T-helper 2 cell treated with Interferon-gamma antibody and Interleukin-4, amounts not matched to agents 5 μg/mL and 100 μg/mL, for 36 hours (primary cell): ENCODE data around the gene TMEM221.

Source experiments
- DNase-seq: peaks from one replicate; pipeline ENCODE4 v3.0.0; 2021; ENCODE audit warnings: low spot score
- H3K27ac Mint-ChIP-seq: one replicate; pipeline ENCODE4 v1.8.0; 2021; ENCODE audit warnings: mild to moderate bottlenecking, mixed read lengths
- H3K27me3 Mint-ChIP-seq: one replicate; pipeline ENCODE4 v1.8.0; 2021; ENCODE audit warnings: low read depth, mixed read lengths
- H3K36me3 Mint-ChIP-seq: one replicate; pipeline ENCODE4 v1.8.0; 2021; ENCODE audit warnings: low read depth, mixed read lengths
- H3K4me1 Mint-ChIP-seq: one replicate; pipeline ENCODE4 v1.8.0; 2021; ENCODE audit warnings: low read depth, mixed read lengths
- H3K4me3 Mint-ChIP-seq: one replicate; pipeline ENCODE4 v1.8.0; 2022; ENCODE audit warnings: mild to moderate bottlenecking, moderate library complexity, mixed read lengths
- H3K9me3 Mint-ChIP-seq: one replicate; pipeline ENCODE4 v1.8.0; 2021; ENCODE audit warnings: mixed read lengths

Gene TMEM221

GRCh38 chr19:17441241-17442021, 7.0 kb downstream of the TMEM221 start:
- Mint-ChIP-seq H3K27ac (no peak overlapping the region), H3K4me1 (no peaks in the 10 kb centered on the region), H3K27me3 (no peaks in the 10 kb centered on the region), H3K4me3 (no peak overlapping the region), H3K9me3 (no peaks in the 10 kb centered on the region), H3K36me3 (no peaks in the 10 kb centered on the region)
- DNase-seq, result no peak

- H3K4me3 Mint-ChIP-seq, result no peak overlapping the region
- no peaks in the 10 kb centered on the region for H3K36me3 Mint-ChIP-seq
- H3K27me3 Mint-ChIP-seq, result no peaks in the 10 kb centered on the region
- DNase-seq, result no peak
- no peak overlapping the region for H3K27ac Mint-ChIP-seq
- no peaks in the 10 kb centered on the region for H3K9me3 Mint-ChIP-seq
- H3K4me1 Mint-ChIP-seq, result no peaks in the 10 kb centered on the region
Measured at GRCh38 chr19:17436874-17437267, 11.6 kb downstream of the TMEM221 start.

DNA sequence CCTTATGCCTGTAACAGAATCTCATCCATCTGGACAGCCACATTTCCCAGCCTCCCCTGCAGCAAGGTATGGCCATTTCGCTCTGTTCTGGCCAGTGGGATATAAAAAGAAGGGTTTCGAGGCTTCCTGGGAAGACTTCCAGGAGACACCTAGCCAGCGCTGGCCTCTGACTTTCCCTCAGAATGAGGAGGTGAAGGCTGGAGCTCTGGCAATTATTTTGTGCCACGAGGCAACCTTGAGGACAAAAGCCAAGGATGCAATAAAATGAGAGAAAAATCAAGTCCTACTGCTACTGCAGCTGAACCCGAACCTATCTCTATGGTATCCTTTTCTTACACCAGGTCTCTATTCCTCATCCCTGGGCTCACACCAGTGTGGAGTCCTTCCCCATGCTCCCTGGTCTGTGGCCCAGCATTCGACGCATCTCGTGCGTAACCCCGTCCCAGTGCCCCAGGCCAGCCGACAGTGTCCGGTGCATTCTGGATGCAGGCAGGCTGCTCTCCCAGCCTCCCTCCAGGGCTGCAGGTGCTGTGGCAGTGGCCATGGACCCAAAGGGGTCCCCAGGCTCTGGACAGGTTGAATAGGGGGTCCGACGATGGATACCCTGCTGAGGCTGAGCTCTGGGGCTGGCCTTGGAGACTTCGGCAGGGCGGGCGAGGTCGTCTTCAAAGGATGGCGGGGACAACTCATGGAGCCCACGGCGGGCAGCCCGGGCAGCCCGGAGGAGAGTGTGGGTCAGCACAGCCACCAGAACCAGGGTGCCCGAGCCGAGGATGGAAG, 12.2 kb downstream of the TMEM221 start:
- Mint-ChIP-seq H3K27ac (no peak overlapping the region), H3K4me3 (no peak overlapping the region), H3K4me1 (no peaks in the 10 kb centered on the region)

DNA sequence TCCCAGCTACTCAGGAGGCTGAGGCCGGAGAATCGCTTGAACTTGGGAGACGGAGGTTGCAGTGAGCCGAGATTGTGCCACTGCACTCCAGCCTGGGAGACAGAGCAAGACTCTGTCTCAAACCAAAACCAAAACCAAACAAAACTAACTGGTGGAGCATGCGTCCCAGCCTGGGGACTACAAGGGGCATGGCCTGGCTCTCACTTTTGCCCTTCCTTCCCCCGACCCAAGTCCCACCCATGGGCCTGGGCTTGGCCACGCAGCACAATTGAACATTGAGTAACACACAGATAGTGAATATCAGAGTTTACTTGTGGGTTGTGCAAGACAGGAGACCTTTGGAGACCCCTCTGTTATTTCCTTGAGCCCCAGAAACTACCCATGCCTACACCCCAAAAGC, 13.2 kb downstream of the TMEM221 start:
- DNase-seq, result no peak
- no peak overlapping the region for H3K27ac Mint-ChIP-seq
- no peaks in the 10 kb centered on the region for H3K4me1 Mint-ChIP-seq
- H3K4me3 Mint-ChIP-seq, result no peak overlapping the region
- no peaks in the 10 kb centered on the region for H3K9me3 Mint-ChIP-seq
- H3K27me3 Mint-ChIP-seq, result no peaks in the 10 kb centered on the region
- no peaks in the 10 kb centered on the region for H3K36me3 Mint-ChIP-seq

More for the DNA sequence above, 12.2 kb downstream of the TMEM221 start:
- no peaks in the 10 kb centered on the region for H3K9me3 Mint-ChIP-seq
- H3K36me3 Mint-ChIP-seq, result no peaks in the 10 kb centered on the region
- no peak for DNase-seq
- no peaks in the 10 kb centered on the region for H3K27me3 Mint-ChIP-seq

DNA sequence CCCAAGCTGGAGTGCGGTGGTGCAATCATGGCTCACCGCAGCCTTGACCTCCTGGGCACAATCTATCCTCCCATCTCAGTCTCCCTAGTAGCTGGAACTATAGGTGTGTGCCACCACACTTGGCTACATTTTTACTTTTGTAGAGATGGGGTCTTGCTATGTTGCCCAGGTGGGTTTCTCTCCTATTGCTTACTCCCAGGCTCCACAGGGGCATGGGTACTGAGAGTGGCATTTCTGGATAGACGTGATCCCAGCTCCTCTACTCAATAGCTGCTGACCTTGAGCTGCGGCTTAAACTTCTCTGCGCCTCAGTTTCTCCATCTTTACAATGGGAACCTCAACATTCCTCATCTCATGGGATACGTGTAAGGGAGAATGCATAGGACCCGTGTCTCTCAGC, 17.1 kb downstream of the TMEM221 start:
- H3K27ac Mint-ChIP-seq, result no peak overlapping the region
- no peaks in the 10 kb centered on the region for H3K9me3 Mint-ChIP-seq
- no peaks in the 10 kb centered on the region for H3K36me3 Mint-ChIP-seq
- H3K4me3 Mint-ChIP-seq, result no peak overlapping the region
- DNase-seq, result no peak
- no peaks in the 10 kb centered on the region for H3K27me3 Mint-ChIP-seq
- no peaks in the 10 kb centered on the region for H3K4me1 Mint-ChIP-seq

- Mint-ChIP-seq H3K27me3 (no peaks in the 10 kb centered on the region), H3K4me1 (no peaks in the 10 kb centered on the region), H3K4me3 (no peak overlapping the region), H3K27ac (no peak overlapping the region), H3K36me3 (no peaks in the 10 kb centered on the region), H3K9me3 (no peaks in the 10 kb centered on the region)
- DNase-seq, result no peak
Measured at GRCh38 chr19:17429641-17430113, 18.8 kb downstream of the TMEM221 start.

DNA sequence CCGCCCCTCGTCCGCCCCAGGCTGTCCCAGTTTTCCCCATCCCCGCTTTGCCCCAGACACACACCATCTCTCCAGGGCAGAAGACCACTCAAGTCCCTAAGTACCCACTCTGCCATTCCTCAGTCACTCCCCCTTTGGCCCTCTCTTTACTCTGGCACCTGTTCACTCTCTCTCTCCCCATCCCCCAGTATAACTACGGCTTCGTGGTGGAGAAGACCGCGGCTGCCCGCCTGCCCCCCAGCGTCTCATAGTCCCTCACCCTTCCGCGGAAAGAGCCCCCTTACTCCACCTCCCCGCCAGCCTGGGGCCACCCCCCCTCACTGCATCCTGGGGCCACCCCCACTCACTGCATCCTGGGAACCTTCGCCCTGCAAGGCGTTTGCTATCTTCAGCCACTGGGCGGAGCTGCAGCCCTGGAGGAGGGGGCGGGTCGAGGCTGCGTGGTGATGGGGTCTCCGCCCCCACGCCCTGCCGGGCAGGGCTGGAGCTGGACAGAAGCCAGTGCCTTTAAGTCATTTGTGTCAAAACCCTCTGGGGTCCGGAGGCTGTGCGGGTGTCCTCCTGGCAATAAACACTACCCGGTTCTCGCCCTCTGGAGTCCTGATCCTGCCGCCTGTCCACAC, 23.6 kb downstream of the TMEM221 start:
- H3K4me3 Mint-ChIP-seq, result no peak overlapping the region
- DNase-seq, result peak; percentile 20
- H3K9me3 Mint-ChIP-seq, result no peaks in the 10 kb centered on the region
- no peaks in the 10 kb centered on the region for H3K27me3 Mint-ChIP-seq
- no peak overlapping the region for H3K27ac Mint-ChIP-seq
- H3K36me3 Mint-ChIP-seq, result peaks cover 4% of the 10 kb centered on the region
- peaks cover 7% of the 10 kb centered on the region for H3K4me1 Mint-ChIP-seq

GRCh38 chr19:17423429-17424208, 24.8 kb downstream of the TMEM221 start:
- Mint-ChIP-seq H3K9me3 (no peaks in the 10 kb centered on the region), H3K36me3 (peaks cover 4% of the 10 kb centered on the region), H3K4me1 (peaks cover 13% of the 10 kb centered on the region), H3K27ac (no peak overlapping the region), H3K27me3 (no peaks in the 10 kb centered on the region), H3K4me3 (no peak overlapping the region)
- DNase-seq, result no peak

DNA sequence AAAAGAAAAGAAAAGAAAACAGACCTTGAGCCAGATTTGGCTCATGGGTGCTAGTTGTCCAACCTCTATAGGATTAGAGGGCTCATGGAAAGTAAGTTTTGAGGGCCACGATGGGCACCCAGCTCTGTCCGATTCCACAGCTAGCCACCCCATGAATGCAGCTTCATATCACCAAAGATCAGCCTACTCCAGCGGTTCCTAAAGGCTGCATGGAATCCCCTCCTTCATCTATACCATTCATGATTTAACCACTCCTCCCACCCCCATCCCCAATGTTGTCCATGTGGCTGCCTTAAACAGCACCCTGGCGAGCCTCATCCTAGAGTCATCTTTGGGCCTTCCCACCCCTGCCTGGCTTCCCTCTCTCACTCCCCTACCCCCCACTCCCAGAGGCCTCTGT, 26.5 kb downstream of the TMEM221 start:
- no peaks in the 10 kb centered on the region for H3K27me3 Mint-ChIP-seq
- DNase-seq, result no peak
- H3K9me3 Mint-ChIP-seq, result no peaks in the 10 kb centered on the region
- H3K4me1 Mint-ChIP-seq, result peaks cover 13% of the 10 kb centered on the region
- peaks cover 8% of the 10 kb centered on the region for H3K36me3 Mint-ChIP-seq
- H3K4me3 Mint-ChIP-seq, result no peak overlapping the region
- no peak overlapping the region for H3K27ac Mint-ChIP-seq

- DNase-seq, result peak; percentile 18
- H3K4me1 Mint-ChIP-seq, result peaks cover 13% of the 10 kb centered on the region
- H3K9me3 Mint-ChIP-seq, result no peaks in the 10 kb centered on the region
- H3K27me3 Mint-ChIP-seq, result no peaks in the 10 kb centered on the region
- peak overlapping the region; percentile 96 for H3K4me3 Mint-ChIP-seq
- H3K27ac Mint-ChIP-seq, result peak overlapping the region; percentile 85
- H3K36me3 Mint-ChIP-seq, result peaks cover 13% of the 10 kb centered on the region
Measured at GRCh38 chr19:17420475-17420924, 28.0 kb downstream of the TMEM221 start.

- Mint-ChIP-seq H3K4me3 (peak within 1 kb of the TSS; percentile 96), H3K4me1 (peaks cover 13% of the 10 kb centered on the region), H3K36me3 (peaks cover 14% of the 10 kb centered on the region), H3K27me3 (no peaks in the 10 kb centered on the region), H3K27ac (peak within 1 kb of the TSS; percentile 91), H3K9me3 (no peaks in the 10 kb centered on the region)
- peak; percentile 96 for DNase-seq
Measured at GRCh38 chr19:17419621-17420474, 28.6 kb downstream of the TMEM221 start, which contains the start of gene MVB12A. TSS of gene MVB12A (plus strand) at chr19:17420047. CDS start at chr19:17420136, 89 bp downstream.

- H3K4me1 Mint-ChIP-seq, result peaks cover 12% of the 10 kb centered on the region
- H3K27me3 Mint-ChIP-seq, result no peaks in the 10 kb centered on the region
- no peak for DNase-seq
- peak overlapping the region; percentile 96 for H3K4me3 Mint-ChIP-seq
- peaks cover 18% of the 10 kb centered on the region for H3K36me3 Mint-ChIP-seq
- H3K9me3 Mint-ChIP-seq, result no peaks in the 10 kb centered on the region
- H3K27ac Mint-ChIP-seq, result peak overlapping the region; percentile 91
Measured at GRCh38 chr19:17419154-17419620, 29.3 kb downstream of the TMEM221 start.
